ENCODE data around the gene ZFP64.

DNA sequence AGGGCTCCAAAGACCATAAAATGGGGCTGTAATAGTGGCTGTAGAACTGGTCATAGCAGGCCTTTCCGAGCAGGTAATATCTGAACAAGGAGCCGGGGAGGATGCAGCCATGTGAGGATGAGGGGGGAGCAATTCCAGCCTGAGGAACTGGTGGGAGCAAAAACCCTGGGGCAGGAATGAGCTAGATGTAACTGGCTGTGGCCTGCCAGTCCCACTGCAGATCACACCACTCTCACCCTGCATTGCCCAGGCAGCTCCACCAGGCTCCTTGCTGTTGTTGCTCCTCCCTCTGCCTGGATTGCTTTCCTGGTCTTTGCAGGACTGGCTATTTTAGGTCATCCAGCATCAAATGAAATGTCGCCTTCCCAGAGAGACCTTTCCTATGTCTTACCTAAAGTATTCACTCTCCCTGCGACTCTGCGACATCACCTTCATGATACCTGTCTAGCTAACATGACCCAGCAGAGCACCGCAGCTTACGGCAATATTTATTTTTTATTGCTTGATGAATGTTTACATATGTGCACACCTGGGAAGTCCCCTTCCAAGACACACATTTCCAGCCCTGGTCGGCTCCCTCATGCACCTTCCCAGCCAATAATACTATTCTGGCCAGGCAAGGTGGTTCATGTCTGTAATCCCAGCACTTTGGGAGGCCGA is 2.4 kb upstream of the ZFP64 start:
- TF ChIP-seq, protein P1, sequence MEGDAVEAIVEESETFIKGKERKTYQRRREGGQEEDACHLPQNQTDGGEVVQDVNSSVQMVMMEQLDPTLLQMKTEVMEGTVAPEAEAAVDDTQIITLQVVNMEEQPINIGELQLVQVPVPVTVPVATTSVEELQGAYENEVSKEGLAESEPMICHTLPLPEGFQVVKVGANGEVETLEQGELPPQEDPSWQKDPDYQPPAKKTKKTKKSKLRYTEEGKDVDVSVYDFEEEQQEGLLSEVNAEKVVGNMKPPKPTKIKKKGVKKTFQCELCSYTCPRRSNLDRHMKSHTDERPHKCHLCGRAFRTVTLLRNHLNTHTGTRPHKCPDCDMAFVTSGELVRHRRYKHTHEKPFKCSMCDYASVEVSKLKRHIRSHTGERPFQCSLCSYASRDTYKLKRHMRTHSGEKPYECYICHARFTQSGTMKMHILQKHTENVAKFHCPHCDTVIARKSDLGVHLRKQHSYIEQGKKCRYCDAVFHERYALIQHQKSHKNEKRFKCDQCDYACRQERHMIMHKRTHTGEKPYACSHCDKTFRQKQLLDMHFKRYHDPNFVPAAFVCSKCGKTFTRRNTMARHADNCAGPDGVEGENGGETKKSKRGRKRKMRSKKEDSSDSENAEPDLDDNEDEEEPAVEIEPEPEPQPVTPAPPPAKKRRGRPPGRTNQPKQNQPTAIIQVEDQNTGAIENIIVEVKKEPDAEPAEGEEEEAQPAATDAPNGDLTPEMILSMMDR (IDR thresholded peaks at IDR 0.05): no peak
- TF ChIP-seq POLR2A (IDR thresholded peaks at IDR 0.05): no peak
